HepG2 (cell line): ENCODE results near the gene CEP68. TPM values are rescaled to one million over a fixed set of nuclear protein-coding genes. Genes with fewer than 3 reads are reported as not detected.
A peak's percentile ranks its signal among the peaks of the same experiment; 100 is the strongest.

Experiments
- ATAC-seq: fragments of 200-7000 bp; cut with Tn5 transposase; 3 replicates; pipeline ENCODE4 v1.9.1; 2020; ENCODE audit warnings: mild to moderate bottlenecking, moderate library complexity
- BruUV-seq: library from RNA; stranded (reverse); fragments of 400-500 nt; replicated peaks from 2 replicates; lab custom pipeline; 2021; lab: Mats Ljungman, UMichigan
- CTCF ChIA-PET: fragments of 300-600 bp; formaldehyde crosslinking; extraction: SDS; loops from one replicate; lab custom pipeline; 2021; ENCODE audit warnings: low total read pairs, inconsistent platforms, low intra/inter-chr PET ratio; lab: Yijun Ruan, JAX
- POLR2A ChIA-PET: fragments of 350-600 bp; sonication (Branson Sonifier 250); formaldehyde crosslinking; loops from one replicate; lab custom pipeline; 2020; ENCODE audit warnings: antibody characterized with exemption, inconsistent platforms; lab: Yijun Ruan, JAX
- DNase-seq: peaks from one replicate; pipeline ENCODE4 v3.0.0-alpha.2; 2015; ENCODE audit warnings: low spot score
- FAIRE-seq: peaks from 3 replicates; lab custom pipeline; 2011; peaks lifted over from hg19 to GRCh38; lab: Jason Lieb, UNC
- H2AFZ ChIP-seq: one replicate; pipeline ENCODE4 v1.6.1; 2011; ENCODE audit warnings: low read length, inconsistent platforms
- H3K27ac ChIP-seq: fragments of 300-600 bp; 3 replicates; pipeline ENCODE4 v1.8.0; 2011; ENCODE audit warnings: mixed run types, mild to moderate bottlenecking, mixed read lengths, low read length, inconsistent platforms; ENCODE audit not compliant: insufficient read depth; ENCODE audit errors: extremely low read length
- H3K27me3 ChIP-seq, 2 experiments: fragments of 200-600 bp in 1 of 2; 2 replicates in 1 of 2; 3 replicates in 1 of 2; pipeline versions ENCODE4 v1.6.0 to v1.8.0; 2011; ENCODE audit warnings: low read length in 2 of 2, mild to moderate bottlenecking in 2 of 2, moderate library complexity in 2 of 2, inconsistent platforms in 1 of 2; ENCODE audit not compliant: insufficient read depth in 2 of 2, control insufficient read depth in 1 of 2
- H3K36me3 ChIP-seq, 2 experiments: fragments of 200-600 bp in 1 of 2; replicated peaks in 1 of 2; 2 replicates in 1 of 2; 3 replicates in 1 of 2; pipeline versions ENCODE4 v1.5.1 to v1.8.0; 2011; ENCODE audit warnings: low read length in 2 of 2, inconsistent platforms in 1 of 2; ENCODE audit not compliant: insufficient read depth in 2 of 2, control insufficient read depth in 1 of 2
- H3K4me1 ChIP-seq: 2 replicates; pipeline ENCODE4 v1.5.1; 2012; ENCODE audit warnings: low read length, inconsistent platforms; ENCODE audit not compliant: insufficient read depth
- H3K4me2 ChIP-seq: 2 replicates; pipeline ENCODE4 v1.6.0; 2011; ENCODE audit warnings: low read depth, low read length, inconsistent platforms
- H3K4me3 ChIP-seq, 3 experiments: fragments of 200-600 bp in 1 of 3; sonication (generic), shearing (Covaris generic) in 1 of 3; replicated peaks in 1 of 3; 2 replicates each; pipeline ENCODE4 v1.5.1; 2011 to 2016; ENCODE audit warnings: low read length in 3 of 3, inconsistent platforms in 2 of 3, low read depth in 2 of 3, mild to moderate bottlenecking in 2 of 3, control low read depth in 1 of 3, mixed read lengths in 1 of 3; ENCODE audit not compliant: insufficient read depth in 1 of 3
- H3K79me2 ChIP-seq: one replicate; pipeline ENCODE4 v1.6.1; 2011; ENCODE audit warnings: low read length, inconsistent platforms; ENCODE audit not compliant: insufficient read depth
- H3K9ac ChIP-seq: 2 replicates; pipeline ENCODE4 v1.6.0; 2011; ENCODE audit warnings: mild to moderate bottlenecking, low read depth, low read length, inconsistent platforms; ENCODE audit not compliant: insufficient read depth
- H3K9me3 ChIP-seq: 2 replicates; pipeline ENCODE4 v1.5.1; 2012; ENCODE audit warnings: mild to moderate bottlenecking, low read length
- H4K20me1 ChIP-seq: 2 replicates; pipeline ENCODE4 v1.6.0; 2011; ENCODE audit warnings: inconsistent platforms, mild to moderate bottlenecking, low read length, moderate library complexity; ENCODE audit not compliant: insufficient read depth
- ADNP ChIP-seq: sonication (generic); formaldehyde crosslinking; IDR thresholded peaks from 2 replicates; pipeline ENCODE4 v1.4.0; 2020; ENCODE audit warnings: missing genetic modification reagents
- BORCS8-MEF2B ChIP-seq: sonication (generic); formaldehyde crosslinking; IDR thresholded peaks from 2 replicates; pipeline ENCODE4 v1.8.0; 2022; ENCODE audit warnings: mild to moderate bottlenecking, missing genetic modification reagents
- EZH2 ChIP-seq: conservative IDR thresholded peaks from 2 replicates; pipeline ENCODE4 v1.6.1; 2012; ENCODE audit warnings: mild to moderate bottlenecking, low read depth, low read length, moderate library complexity
- NR2C2 ChIP-seq: sonication (generic); formaldehyde crosslinking; IDR thresholded peaks from 2 replicates; pipeline ENCODE4 v1.4.0; 2020; ENCODE audit warnings: missing genetic modification reagents, mild to moderate bottlenecking, moderate library complexity, borderline replicate concordance
- SNAPC2 ChIP-seq: sonication (generic); formaldehyde crosslinking; IDR thresholded peaks from 2 replicates; pipeline ENCODE4 v1.8.1; 2022; ENCODE audit warnings: mild to moderate bottlenecking, missing genetic modification reagents
- STAT5B ChIP-seq: sonication (generic); formaldehyde crosslinking; IDR thresholded peaks from 2 replicates; pipeline ENCODE4 v1.4.0; 2020; ENCODE audit warnings: missing genetic modification reagents
- STAT6 ChIP-seq: sonication (generic); formaldehyde crosslinking; IDR thresholded peaks from 2 replicates; pipeline ENCODE4 v1.4.0; 2020; ENCODE audit warnings: missing genetic modification reagents, mild to moderate bottlenecking, borderline replicate concordance
- TP53 ChIP-seq: sonication (generic); formaldehyde crosslinking; conservative IDR thresholded peaks from 2 replicates; pipeline ENCODE4 v1.4.0; 2020; ENCODE audit warnings: missing genetic modification reagents
- ZKSCAN1 ChIP-seq: fragments of 150-350 bp; IDR thresholded peaks from 2 replicates; pipeline ENCODE4 v1.6.1; 2014; ENCODE audit warnings: low read length
- ZNF530 ChIP-seq: sonication (generic); formaldehyde crosslinking; IDR thresholded peaks from 2 replicates; pipeline ENCODE4 v1.5.0; 2020; ENCODE audit warnings: low read depth, mild to moderate bottlenecking, missing genetic modification reagents
- ZNF776 ChIP-seq: sonication (generic); formaldehyde crosslinking; IDR thresholded peaks from 2 replicates; pipeline ENCODE4 v1.4.0; 2020; ENCODE audit warnings: mild to moderate bottlenecking, missing genetic modification reagents
- WGBS: methylation state at CpG from one replicate; pipeline ENCODE4 v1.1.6; 2017; ENCODE audit warnings: low lambda C conversion rate; 5-methylcytosine and 5-hydroxymethylcytosine counted together
- in situ Hi-C: cut with HindIII; loops from 2 replicates; pipeline ENCODE4 v1.10.0; 2017; ENCODE audit warnings: low pct_unique_long_range_greater_than_20kb; ENCODE audit not compliant: extremely low pct_ligation_motif_present
- intact Hi-C: fragments of 100-400 bp; cut with micrococcal nuclease; formaldehyde crosslinking; loops from one replicate; pipeline ENCODE4 v1.10.0; 2022; ENCODE audit not compliant: unreplicated experiment
- polyA plus RNA-seq, 8 experiments: library from polyadenylated mRNA; depleted of rRNA in 3 of 8; stranded (reverse) in 7 of 8; unstranded in 1 of 8; fragments of >200 nt; fragmentation: Illumina TruSeq in 4 of 8; extraction: Trizol in 4 of 8; gene quantifications; 2 replicates each; pipeline versions ENCODE4 v1.2.1 to v1.2.3, GENCODE V29; 2011 to 2016; ENCODE audit warnings: low read depth in 4 of 8, missing spikeins in 1 of 8, mixed read lengths in 1 of 8; ENCODE audit not compliant: insufficient read depth in 1 of 8
- total RNA-seq, 5 experiments: library from RNA; depleted of rRNA; stranded (reverse); fragments of >200 nt; fragmentation: Illumina TruSeq; extraction: Trizol; gene quantifications; 2 replicates each; pipeline ENCODE4 v1.2.3, GENCODE V29; 2016; ENCODE audit warnings: low read depth in 1 of 5

The CEP68 gene
- total and polyA plus RNA-seq, 2 of the 13 experiments (the other 11 are each of a cell fraction or from before 2014, with no cell fraction given), result 5.7 to 9.3 TPM

GRCh38 chr2:65103013-65103715 lies 46.9 kb downstream of the CEP68 start (continued):
- TF ChIP-seq STAT5B (CRISPR knock-in tag), result no peak
- TF ChIP-seq BORCS8-MEF2B (CRISPR knock-in tag), result no peak
- no peak for TF ChIP-seq SNAPC2 (CRISPR knock-in tag)
- TF ChIP-seq ADNP (CRISPR knock-in tag), result no peak
- TF ChIP-seq STAT6, result no peak
- TF ChIP-seq ZNF776 (CRISPR knock-in tag), result no peak
- no peak for TF ChIP-seq TP53 (CRISPR knock-in tag)
- TF ChIP-seq EZH2, result no peak
- TF ChIP-seq ZNF530 (CRISPR knock-in tag), result no peak

GRCh38 chr2:65107530-65107929 lies 51.3 kb downstream of the CEP68 start:
- ATAC-seq, result peak; percentile 44
- CTCF ChIA-PET, result no interaction called here
- Histone ChIP-seq H3K27ac (no peak overlapping the region), H3K9me3 (no peaks in the 10 kb centered on the region), H3K27me3 (no peaks in the 10 kb centered on the region), H3K4me1 (no peaks in the 10 kb centered on the region), H4K20me1 (peaks cover 86% of the 10 kb centered on the region), H3K4me3 (no peak overlapping the region), H3K79me2 (peaks cover 96% of the 10 kb centered on the region), H3K4me2 (no peak overlapping the region)
- no peak for FAIRE-seq
- no TSS peak for BruUV-seq
- no peak for DNase-seq
- intact Hi-C loops, result no loop called here
- POLR2A ChIA-PET, result interaction anchor here (0.7 kb wide), 1 partner anchor 30 kb away, joined by 3 read pairs; no protein-coding TSS in a partner anchor
- TF ChIP-seq ZKSCAN1 (0 out of 2 replicates have a peak, but pooled peaks have one; percentile 18), NR2C2 (no peak)
- TF ChIP-seq, all 625 proteins: peak for 1
- in situ Hi-C loops, result no loop called here
- Histone ChIP-seq H3K36me3 (peaks cover 13 to 36% of the 10 kb centered on the region in 2 experiments), H2AFZ (no peak overlapping the region), H3K9ac (no peak overlapping the region)
- WGBS, result 97% methylated on average over 5 of the region's 5 CpGs
